Measurements from ENCODE around the gene VWA3A. TPM values are rescaled to one million over a fixed set of nuclear protein-coding genes. Genes with fewer than 3 reads are reported as not detected.

VWA3A gene
- total RNA-seq, 4 donors from 2014 or later = not detected

DNA sequence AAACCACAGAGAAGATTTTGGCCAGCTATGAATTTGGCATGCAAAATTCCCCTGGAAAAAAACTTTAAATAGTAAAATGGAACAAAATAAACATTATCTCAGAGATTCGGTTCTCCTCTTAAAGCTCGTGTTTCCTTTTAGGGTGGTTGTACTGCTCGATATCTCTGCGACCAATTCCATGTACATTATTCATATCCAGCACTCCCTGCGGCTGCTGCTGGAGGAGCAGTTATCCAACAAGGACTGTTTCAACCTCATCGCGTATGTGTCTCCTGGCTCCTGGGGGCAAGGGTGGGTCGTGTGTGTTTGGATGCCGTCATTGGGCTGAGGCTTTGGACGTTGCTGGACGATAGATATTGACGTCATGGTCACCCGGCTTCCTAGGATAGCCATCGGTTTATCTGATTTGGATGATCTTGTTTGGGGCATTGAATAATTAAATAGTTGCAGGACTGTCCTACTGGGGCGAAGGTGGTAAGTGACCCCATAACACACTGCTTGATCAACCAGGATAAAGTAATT lies 33.8 kb downstream of the VWA3A start:
- no peak for TF ChIP-seq CTCF (IDR thresholded peaks at IDR 0.05; ENCODE audit: low read depth)

DNA sequence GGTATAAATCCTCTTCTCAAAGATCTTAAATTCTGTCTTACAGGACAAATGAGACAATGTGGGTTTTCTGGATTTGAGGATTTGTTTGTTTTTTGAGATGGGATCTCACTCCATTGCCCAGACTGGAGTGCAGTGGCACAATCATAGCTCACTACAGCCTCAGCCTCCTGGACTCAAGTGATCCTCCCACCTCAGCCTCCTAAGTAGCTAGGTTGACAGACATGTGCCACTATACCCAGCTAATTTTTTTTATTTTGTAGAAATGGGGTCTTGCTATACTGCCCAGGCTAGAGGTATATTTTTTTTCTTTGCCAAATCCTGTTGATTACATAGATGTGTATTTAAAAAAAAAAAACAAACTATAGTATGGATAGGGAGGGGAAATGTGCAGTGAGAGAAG lies 38.2 kb downstream of the VWA3A start:
- no peak for TF ChIP-seq CTCF (IDR thresholded peaks at IDR 0.05; ENCODE audit: low read depth)

DNA sequence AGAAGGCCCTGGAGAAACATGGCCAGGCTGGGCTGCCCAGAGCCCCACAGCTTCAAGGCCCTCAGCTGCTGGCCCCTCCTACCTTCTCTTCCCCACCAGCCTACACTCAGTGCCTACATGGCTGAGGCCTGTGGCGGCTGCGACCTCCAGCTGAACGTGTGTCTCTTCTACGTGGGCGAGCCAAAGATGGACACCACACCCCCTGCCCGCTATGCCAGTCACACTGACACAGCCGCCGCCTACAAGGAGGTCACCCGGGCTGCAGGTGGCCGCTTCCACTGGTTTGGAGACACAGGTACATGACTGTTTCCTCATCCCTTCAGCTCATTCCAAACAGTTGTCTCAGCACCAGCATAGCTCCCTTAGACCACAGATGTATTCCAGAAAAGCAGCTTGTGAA lies 40.5 kb downstream of the VWA3A start:
- no peak for TF ChIP-seq CTCF (IDR thresholded peaks at IDR 0.05; ENCODE audit: low read depth)

GRCh38 chr16:22138482-22138881 lies 46.1 kb downstream of the VWA3A start:
- no peak for TF ChIP-seq CTCF (IDR thresholded peaks at IDR 0.05; ENCODE audit: low read depth)

GRCh38 chr16:22139008-22139407 lies 46.7 kb downstream of the VWA3A start:
- TF ChIP-seq CTCF (IDR thresholded peaks at IDR 0.05; ENCODE audit: low read depth) = no peak

- TF ChIP-seq CTCF (IDR thresholded peaks at IDR 0.05; ENCODE audit: low read depth) = no peak
These were observed 47.4 kb downstream of the VWA3A start for GRCh38 chr16:22139732-22140131.

DNA sequence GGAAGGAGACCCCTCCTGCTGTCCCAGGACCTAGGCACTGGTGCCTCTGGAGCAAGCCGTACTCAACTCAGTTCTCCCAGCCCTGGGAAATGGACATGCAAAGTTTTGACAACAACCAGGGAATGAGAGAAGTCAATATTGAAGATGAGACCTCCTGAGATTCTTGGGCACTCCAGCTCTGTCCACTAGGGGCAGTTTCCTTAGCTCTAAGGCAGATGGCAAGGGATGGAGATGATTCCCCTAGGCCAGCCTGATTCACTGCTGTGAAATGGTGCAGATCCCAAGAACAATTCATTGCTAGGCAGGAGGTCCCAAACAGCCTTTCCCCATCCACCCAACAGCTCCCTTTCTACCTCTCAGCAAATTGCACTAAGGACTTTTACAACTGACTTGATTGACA lies 49.4 kb downstream of the VWA3A start:
- TF ChIP-seq CTCF (IDR thresholded peaks at IDR 0.05; ENCODE audit: low read depth) = no peak
